Peyer's patch (tissue), 4 donors: ENCODE results near the gene ABHD12. TPM values are rescaled to one million over a fixed set of nuclear protein-coding genes. Genes with fewer than 3 reads are reported as not detected.
A peak's percentile ranks its signal among the peaks of the same experiment; 100 is the strongest.

Experiments
- DNase-seq, 3 donors: peaks; one replicate each; pipeline ENCODE4 v3.0.0-alpha.2; 2017 to 2019
- H3K27ac ChIP-seq, 4 donors: fragments of 200-600 bp; sonication (generic); one replicate each; pipeline ENCODE4 v1.5.1; 2016 to 2019
- H3K27me3 ChIP-seq, 2 donors: fragments of 200-600 bp; sonication (generic); one replicate each; pipeline ENCODE4 v1.5.1; 2019
- H3K36me3 ChIP-seq, 3 donors: fragments of 200-600 bp; sonication (generic); one replicate each; pipeline ENCODE4 v1.5.1; 2016 to 2019
- H3K4me1 ChIP-seq, 4 donors: fragments of 200-600 bp; sonication (generic); one replicate each; pipeline ENCODE4 v1.5.1; 2016 to 2019
- H3K4me3 ChIP-seq, 4 donors: fragments of 200-600 bp; sonication (generic); 1 replicate in 3 of 4; 2 replicates in 1 of 4; pipeline ENCODE4 v1.5.1; 2016 to 2019; ENCODE audit warnings: mild to moderate bottlenecking in 1 of 4
- H3K9me3 ChIP-seq, 4 donors: fragments of 200-600 bp; sonication (generic); one replicate each; pipeline ENCODE4 v1.5.1; 2016 to 2019; ENCODE audit warnings: mild to moderate bottlenecking in 1 of 4
- CTCF ChIP-seq, 6 experiments: fragments of 450-650 bp in 4 of 6; fragments of 200-600 bp in 2 of 6; sonication (generic) in 1 of 6; IDR thresholded peaks; one replicate each; pipeline ENCODE4 v1.5.1; 2017 to 2019; ENCODE audit warnings: antibody characterized with exemption in 6 of 6, mild to moderate bottlenecking in 3 of 6, moderate library complexity in 1 of 6
- POLR2A ChIP-seq, 2 donors: fragments of 450-650 bp; IDR thresholded peaks; one replicate each; pipeline ENCODE4 v1.5.1; 2017; ENCODE audit warnings: antibody characterized with exemption in 2 of 2, mild to moderate bottlenecking in 2 of 2, moderate library complexity in 2 of 2
- total RNA-seq, 4 donors: library from RNA; depleted of rRNA; stranded (reverse); fragments of >200 nt; gene quantifications; one replicate each; pipeline ENCODE4 v1.1.0, GENCODE V29; 2016

The ABHD12 gene
- total RNA-seq, 4 donors from 2014 or later = 46.2 to 95.4 (median 73.5) TPM

- Histone ChIP-seq H3K4me3 (no peak overlapping the region), H3K27me3 (no peaks in the 10 kb centered on the region), H3K4me1 (peaks cover 0 to 41% (median 2%) of the 10 kb centered on the region in 4 donors), H3K9me3 (no peaks in the 10 kb centered on the region), H3K36me3 (no peaks in the 10 kb centered on the region), H3K27ac (peak overlapping the region in 1 of 4 donors; percentile 35)
- no peak for DNase-seq
- TF ChIP-seq CTCF (IDR thresholded peaks at IDR 0.05) (no peak), POLR2A (IDR thresholded peaks at IDR 0.05) (no peak)
These were observed 34.2 kb downstream of the ABHD12 start for GRCh38 chr20:25356271-25356933.

GRCh38 chr20:25355866-25356265, 34.8 kb downstream of the ABHD12 start:
- no peaks in the 10 kb centered on the region for H3K27me3 ChIP-seq
- no peaks in the 10 kb centered on the region for H3K36me3 ChIP-seq
- no peak overlapping the region for H3K4me3 ChIP-seq
- DNase-seq = no peak
- no peak for TF ChIP-seq CTCF (IDR thresholded peaks at IDR 0.05)
- TF ChIP-seq POLR2A (IDR thresholded peaks at IDR 0.05) = no peak
- no peak overlapping the region for H3K27ac ChIP-seq
- no peaks in the 10 kb centered on the region for H3K9me3 ChIP-seq
- peaks cover 0 to 41% (median 2%) of the 10 kb centered on the region in 4 donors for H3K4me1 ChIP-seq

GRCh38 chr20:25355011-25355595, 35.5 kb downstream of the ABHD12 start:
- Histone ChIP-seq H3K27ac (no peak overlapping the region), H3K9me3 (no peaks in the 10 kb centered on the region), H3K27me3 (no peaks in the 10 kb centered on the region), H3K4me1 (peaks cover 0 to 41% (median 2%) of the 10 kb centered on the region in 4 donors), H3K4me3 (no peak overlapping the region), H3K36me3 (no peaks in the 10 kb centered on the region)
- TF ChIP-seq POLR2A (IDR thresholded peaks at IDR 0.05) (no peak), CTCF (IDR thresholded peaks at IDR 0.05) (no peak)
- DNase-seq = no peak

GRCh38 chr20:25353747-25354705, 36.6 kb downstream of the ABHD12 start:
- no peaks in the 10 kb centered on the region for H3K36me3 ChIP-seq
- no peak for TF ChIP-seq POLR2A (IDR thresholded peaks at IDR 0.05)
- peak in 1 of 6 experiments; percentile 7 for TF ChIP-seq CTCF (IDR thresholded peaks at IDR 0.05)
- no peaks in the 10 kb centered on the region for H3K9me3 ChIP-seq
- H3K27me3 ChIP-seq = no peaks in the 10 kb centered on the region
- DNase-seq = no peak
- no peak overlapping the region for H3K4me3 ChIP-seq
- H3K4me1 ChIP-seq = peaks cover 0 to 41% (median 2%) of the 10 kb centered on the region in 4 donors
- H3K27ac ChIP-seq = peak overlapping the region in 1 of 4 donors; percentile 30

GRCh38 chr20:25353353-25353746, 37.3 kb downstream of the ABHD12 start:
- no peaks in the 10 kb centered on the region for H3K27me3 ChIP-seq
- TF ChIP-seq POLR2A (IDR thresholded peaks at IDR 0.05) (no peak), CTCF (IDR thresholded peaks at IDR 0.05) (no peak)
- H3K4me1 ChIP-seq = peaks cover 0 to 41% (median 2%) of the 10 kb centered on the region in 4 donors
- H3K27ac ChIP-seq = peak overlapping the region in 1 of 4 donors; percentile 16
- no peaks in the 10 kb centered on the region for H3K9me3 ChIP-seq
- no peaks in the 10 kb centered on the region for H3K36me3 ChIP-seq
- no peak overlapping the region for H3K4me3 ChIP-seq
- DNase-seq = no peak
